T47D (cell line): ENCODE data around the gene NDOR1.

ENCODE experiments used
- DNase-seq, 2 experiments: peaks; one replicate each; pipeline versions ENCODE4 v3.0.0 to v3.0.0-alpha.2; 2011 to 2012; ENCODE audit warnings: low read depth in 1 of 2, low spot score in 1 of 2
- JUND ChIP-seq: IDR thresholded peaks from 2 replicates; pipeline ENCODE4 v1.6.1; 2012; ENCODE audit warnings: low read depth
- in situ Hi-C: cut with HindIII; loops from 2 replicates; pipeline ENCODE4 v1.10.0; 2016; ENCODE audit warnings: low sequenced_read_pairs, low pct_unique_long_range_greater_than_20kb

The NDOR1 gene

DNA sequence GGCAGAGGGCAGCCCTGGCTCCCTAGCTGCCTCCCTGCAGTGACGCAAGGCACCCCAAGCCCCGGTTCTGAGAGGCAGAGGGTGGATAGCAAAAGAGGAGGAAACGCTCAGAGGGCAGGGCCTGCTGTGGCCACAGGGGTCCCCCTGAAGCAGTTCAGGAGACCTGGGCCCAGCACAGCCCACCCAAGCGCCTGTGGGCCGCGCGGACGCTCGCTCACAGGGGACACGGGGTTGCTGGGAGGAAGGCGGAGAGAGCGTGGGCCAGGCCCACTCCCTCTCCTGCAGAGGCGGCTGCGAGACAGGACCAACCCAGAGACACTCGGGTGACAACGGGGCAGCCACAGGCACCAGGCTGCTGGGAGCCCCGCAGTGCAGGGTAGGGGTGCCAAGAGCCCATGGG lies 25.7 kb upstream of the NDOR1 start:
- DNase-seq = no peak
- no peak for TF ChIP-seq JUND
- in situ Hi-C loops = no loop called here

DNA sequence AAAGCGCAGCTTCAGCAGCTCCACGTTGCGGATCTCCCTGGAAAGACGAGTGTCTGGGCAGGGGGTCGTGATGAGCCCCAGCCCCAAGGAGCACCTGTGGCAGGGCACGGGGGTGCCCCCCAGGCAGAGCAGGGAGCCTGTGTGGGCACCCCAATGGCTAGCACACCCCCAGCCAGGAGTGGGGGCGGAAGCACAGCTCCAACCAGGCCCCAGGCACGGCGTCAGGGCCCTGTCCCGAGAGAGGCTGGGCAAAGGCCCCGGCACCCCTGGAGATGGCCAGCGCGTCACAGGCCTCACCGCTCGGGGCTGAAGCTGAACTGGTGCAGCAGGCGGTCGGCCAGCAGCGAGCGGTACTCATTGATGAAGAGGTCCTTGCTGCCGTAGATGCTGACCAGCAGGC lies 25.0 kb upstream of the NDOR1 start:
- no peak for TF ChIP-seq JUND
- DNase-seq = no peak
- in situ Hi-C loops = no loop called here

DNA sequence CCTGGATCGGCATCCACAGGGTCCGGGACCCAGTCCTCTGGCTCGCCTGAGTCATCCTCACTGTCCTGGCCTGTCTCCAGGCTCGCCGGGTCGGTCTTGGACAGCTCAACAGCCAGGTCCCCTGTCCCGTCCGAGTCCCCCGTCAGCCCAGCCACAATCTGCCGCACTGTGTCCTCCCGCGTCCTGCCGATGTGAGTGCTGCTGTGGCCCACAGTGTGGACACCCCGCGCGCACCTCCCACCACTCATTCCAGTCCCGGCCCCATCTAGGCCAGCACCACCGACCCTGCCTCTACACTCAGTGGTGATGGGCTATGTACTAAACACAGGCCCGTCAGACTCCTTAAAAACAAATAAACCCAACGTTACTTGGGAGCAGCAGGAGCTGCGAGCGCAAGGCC lies 23.8 kb upstream of the NDOR1 start:
- in situ Hi-C loops = no loop called here
- no peak for TF ChIP-seq JUND
- DNase-seq = no peak

DNA sequence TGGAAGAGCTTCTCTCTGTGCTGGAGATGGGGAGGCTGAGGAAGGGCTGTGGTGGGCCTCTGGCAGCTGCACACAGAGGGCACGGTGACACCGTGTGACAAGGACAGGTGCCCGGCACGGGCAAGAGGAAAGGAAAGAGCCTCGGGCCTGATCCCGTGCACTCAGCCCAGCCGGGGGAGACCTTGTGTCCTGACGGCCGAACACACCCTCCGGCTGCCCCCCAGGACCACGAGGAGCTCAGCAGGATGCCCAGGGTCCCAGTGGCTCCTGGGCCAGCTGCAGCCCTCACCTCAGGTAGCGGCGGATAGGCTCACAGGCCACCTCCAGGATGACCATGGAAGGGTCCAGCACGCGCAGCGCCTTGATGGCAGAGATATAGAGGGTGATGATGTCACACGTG lies 22.7 kb upstream of the NDOR1 start:
- DNase-seq = no peak
- in situ Hi-C loops = no loop called here
- TF ChIP-seq JUND = no peak

DNA sequence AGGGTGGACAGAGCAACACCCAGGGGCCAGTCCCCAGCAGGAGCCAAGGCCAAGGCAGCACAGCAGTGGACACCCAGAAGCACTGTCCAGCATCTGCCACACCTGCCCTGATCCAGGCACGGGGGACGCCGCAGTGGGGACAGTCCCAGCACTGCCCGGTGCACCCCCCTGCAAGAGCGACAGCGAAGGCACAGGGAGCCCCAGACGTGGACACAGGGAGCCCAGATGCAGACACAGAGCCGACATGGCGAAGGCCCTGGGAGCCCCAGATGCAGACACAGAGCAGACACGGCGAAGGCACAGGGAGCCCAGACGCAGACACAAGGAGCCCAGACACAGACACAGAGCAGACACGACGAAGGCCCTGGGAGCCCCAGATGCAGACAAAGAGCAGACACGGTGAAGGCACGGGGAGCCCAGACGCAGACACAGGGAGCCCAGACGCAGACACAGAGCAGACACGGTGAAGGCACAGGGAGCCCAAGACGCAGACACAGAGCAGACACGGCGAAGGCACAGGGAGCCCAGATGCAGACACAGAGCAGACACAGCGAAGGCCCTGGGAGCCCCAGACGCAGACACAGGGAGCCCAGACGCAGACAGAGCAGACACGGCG lies 21.4 kb upstream of the NDOR1 start:
- DNase-seq = no peak
- in situ Hi-C loops = no loop called here
- TF ChIP-seq JUND = no peak

DNA sequence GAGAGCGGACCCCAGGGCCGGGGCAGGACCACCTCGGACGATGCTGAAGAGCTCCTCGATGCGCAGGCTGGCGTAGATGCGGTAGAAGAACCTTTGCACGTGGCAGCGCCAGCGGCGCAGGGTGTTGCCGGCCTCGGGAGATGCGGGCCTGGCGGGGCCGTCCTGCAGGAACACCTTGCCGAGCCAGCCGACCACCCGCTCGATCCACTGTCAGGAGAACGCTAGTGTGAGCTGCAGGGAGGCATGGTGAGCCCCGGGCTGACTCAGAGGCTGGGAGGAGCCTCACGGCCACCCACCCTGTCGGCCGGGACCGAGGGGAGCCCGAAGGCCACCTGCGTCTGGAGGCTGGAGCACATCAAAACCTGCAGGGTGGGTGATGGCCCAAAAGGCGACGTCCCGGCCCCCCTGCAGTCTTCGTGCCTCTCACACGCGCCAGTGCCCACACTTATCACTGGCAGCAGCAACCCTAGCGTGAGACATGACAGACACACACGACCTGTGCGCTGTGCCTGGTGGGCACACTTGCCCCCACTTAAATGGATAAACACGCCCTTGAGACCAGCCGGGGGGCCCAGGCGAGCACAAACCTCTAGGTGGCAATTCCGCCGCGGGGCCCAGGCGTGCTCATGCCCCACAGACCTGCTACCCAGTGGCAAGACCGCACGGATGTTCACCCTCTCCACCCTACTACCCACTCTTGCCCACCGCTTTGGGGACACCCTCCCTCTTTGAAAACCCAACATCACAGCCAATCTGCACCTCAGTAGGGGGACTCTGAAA lies 20.4 kb upstream of the NDOR1 start:
- no peak for TF ChIP-seq JUND
- DNase-seq = no peak
- in situ Hi-C loops = no loop called here

DNA sequence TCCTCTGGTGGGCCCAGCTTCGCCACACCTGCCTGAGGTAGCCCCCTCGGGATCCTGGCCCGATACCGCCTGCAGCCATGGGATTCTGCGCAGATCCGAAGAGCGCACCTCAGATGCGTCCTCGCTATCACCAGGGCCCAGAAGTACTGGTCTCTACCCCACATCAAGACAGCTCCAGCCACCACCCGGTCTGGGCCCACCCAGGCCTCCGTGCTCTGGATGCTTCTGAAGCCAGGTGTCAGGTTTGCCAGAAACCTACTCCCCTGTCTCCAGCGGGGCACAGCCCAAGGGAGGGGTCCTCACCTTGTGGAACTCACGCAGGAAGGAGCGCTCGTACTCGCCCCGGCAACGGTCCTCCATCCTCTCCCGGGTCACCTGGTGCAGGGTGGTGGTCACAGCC lies 19.6 kb upstream of the NDOR1 start:
- in situ Hi-C loops = no loop called here

DNA sequence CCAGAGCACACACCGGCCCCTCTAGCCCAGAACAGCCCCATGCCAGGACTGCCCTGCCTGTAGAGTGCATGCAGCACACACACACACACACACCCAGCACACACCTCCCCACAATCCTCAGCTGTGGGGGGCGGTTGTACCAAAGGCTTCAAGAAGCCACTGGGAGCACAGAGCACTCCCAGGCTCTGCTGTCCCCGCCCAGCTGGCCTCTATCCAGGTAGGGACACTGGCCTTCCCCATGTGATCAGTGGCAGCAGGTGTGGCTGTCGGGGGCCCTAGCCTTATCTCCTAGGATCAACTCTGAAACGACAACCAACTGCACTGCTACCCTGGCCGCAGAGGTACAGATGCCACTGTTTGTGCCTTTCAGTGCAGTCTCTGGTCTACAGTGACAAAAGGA lies 19.1 kb upstream of the NDOR1 start:
- in situ Hi-C loops = no loop called here
- TF ChIP-seq JUND = no peak
- no peak for DNase-seq

More for the DNA sequence above, 19.6 kb upstream of the NDOR1 start:
- DNase-seq = no peak
- no peak for TF ChIP-seq JUND

DNA sequence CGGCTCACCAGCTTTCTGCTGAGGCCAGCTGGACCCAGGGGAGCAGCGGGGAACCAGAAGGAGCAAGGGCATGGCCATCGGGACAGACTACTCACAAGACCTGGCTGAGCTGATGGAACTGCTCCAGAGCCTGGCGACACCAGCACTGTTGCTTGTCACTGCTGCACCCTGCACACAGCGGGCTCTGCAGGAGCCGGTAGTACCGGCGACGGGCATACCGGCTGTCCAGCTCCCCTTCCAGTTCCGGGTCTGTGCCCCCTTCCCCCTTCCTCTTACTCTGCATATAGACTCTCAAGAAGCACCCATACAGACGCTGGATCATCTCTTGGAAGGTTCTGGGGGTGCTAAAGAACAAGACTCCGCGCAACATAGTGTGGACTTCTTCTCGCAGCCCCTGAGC lies 18.1 kb upstream of the NDOR1 start:
- TF ChIP-seq JUND = no peak
- no peak for DNase-seq
- in situ Hi-C loops = no loop called here

DNA sequence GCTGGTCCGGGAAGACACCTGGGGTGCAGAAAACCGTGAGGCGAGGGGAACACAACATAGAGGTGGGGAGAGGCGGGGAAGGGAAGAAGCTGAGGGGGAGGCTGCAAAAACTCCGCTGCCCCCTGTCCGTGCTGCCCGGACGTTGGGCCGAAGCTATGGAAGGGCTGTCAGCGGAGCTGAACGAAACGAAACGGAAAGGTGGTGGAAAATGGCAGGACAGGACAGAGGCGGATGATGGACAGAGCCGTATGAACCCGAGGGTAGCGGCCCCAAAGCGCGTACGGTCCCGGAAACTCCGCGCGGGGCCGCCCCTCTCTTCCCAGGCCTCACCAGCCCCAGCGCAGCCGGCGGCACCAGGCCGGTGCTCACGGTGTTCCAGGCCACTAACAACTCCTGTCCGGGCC lies 17.4 kb upstream of the NDOR1 start:
- in situ Hi-C loops = no loop called here
- no peak for DNase-seq
- TF ChIP-seq JUND = no peak

DNA sequence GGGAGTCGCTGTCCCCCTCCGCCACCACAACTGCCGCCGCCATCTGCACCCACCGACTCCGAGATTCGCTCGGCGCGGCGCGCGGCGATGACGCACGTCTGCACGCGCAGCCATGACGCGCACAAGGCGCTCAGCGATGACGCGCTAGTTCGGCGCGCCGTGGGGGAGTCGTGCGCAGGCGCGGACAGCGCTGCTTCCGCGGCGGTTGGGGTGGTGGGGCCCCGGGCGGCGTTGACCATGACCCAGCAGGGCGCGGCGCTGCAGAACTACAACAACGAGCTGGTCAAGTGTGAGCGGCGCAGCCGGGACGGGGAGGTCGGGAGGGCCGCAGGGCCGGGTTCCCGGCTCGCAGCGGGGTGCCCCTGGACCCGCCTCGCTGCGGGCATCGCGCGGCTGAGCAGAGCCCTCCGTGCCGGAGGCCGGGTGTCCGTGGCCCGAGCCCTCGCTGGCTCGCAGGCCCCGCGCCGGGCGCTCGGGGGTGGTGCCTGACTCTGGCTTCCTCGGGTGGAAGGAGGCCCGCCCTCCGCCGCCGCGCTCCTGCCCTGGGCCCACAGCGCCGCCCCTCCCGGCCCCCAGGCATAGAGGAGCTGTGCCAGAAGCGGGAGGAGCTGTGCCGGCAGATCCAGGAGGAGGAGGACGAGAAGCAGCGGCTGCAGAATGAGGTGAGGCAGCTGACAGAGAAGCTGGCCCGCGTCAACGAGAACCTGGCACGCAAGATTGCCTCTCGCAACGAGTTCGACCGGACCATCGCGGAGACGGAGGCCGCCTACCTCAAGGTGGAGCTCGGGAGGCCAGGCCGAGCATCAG lies 16.8 kb upstream of the NDOR1 start, which contains the start of the genes ANAPC2 and SSNA1:
Gene ANAPC2, minus strand, starts transcription at position 71 of the 807 bp plus-strand sequence. Its CDS starts 28 bp downstream, at position 43.
Gene SSNA1, plus strand, starts transcription at position 187 of the 807 bp plus-strand sequence. Its CDS starts 51 bp downstream, at position 238.
- DNase-seq = peak; percentile 79 to 98
- in situ Hi-C loops = no loop called here
- TF ChIP-seq JUND = no peak

DNA sequence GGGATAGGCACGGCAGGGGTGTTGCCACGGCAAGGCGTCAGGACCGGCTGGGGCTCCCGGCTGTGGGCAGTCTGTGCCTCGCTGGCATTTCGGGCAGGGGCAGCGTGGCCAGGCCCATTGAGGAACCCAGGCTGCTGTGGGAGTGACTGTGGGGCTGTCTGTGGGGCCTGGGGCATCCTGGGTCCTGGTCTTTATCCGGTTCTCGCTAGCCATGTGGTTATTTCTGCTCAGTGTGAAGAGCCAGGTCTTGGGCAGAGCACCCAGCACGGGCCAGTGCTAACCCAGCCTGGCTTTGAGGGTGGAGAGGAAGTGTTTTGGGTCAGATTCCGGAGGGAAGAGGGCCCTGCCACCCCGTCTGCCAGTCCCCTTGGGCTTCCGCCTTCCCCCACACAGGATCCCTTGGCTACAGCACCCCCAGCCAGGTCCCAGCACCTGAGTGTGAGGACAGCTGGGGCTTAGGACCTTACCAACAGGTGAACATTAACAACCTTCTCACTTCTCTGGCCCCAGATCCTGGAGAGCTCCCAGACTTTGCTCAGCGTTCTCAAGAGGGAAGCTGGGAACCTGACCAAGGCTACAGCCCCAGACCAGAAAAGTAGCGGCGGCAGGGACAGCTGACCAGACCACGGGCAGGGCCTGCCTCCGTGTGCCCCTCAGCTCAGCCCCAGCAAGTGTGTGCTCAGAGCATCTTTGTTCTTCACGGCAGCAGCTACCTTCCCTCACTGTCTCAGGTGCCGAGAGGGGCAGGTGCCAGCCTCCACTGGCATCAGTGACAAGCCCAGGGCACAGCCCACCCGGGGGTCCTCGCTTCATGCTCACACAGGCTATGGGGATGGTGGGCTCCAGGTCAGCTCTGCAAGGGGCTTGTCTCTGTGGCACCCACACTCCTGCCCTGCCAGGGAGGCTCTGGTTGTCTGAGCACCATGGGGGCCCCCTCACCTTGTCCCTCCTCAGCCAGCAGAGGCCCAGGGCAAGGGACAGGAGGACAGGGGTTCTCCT lies 15.9 kb upstream of the NDOR1 start:
- no peak for TF ChIP-seq JUND
- no peak for DNase-seq
- in situ Hi-C loops = no loop called here
